ENCODE measurements around the gene COPS2. TPM values are rescaled to one million over a fixed set of nuclear protein-coding genes. Genes with fewer than 3 reads are reported as not detected.
"Not testable (repeated sequence)": the region's sequence is repeated elsewhere in the genome, so short reads cannot be mapped to it uniquely, and the experiment has no call there.

COPS2 gene
- total RNA-seq, 1 experiment from 2014 or later = 80.9 TPM

DNA sequence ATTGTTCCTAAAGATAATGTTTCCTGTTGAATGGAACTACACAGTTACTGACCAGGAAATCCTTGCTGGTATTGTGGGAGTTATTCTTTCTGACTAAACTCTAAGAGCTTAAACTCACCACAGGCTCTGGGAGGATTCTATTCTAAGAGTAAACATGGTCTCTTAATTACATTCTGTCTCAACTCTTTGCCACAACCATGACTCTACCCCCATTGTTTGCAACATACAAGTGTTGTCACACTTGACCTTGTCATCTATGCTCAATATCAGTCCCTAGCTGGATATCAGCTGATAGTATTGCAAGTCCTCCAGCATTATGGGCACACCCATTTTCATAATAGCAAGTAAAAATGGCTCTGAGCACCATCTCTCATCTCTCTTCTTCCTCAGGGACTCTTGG, 79.5 kb downstream of the COPS2 start:
- no peak overlapping the region for H3K27ac Mint-ChIP-seq (ENCODE audit: unreplicated experiment)
- intact Hi-C loops (cut with micrococcal nuclease; ENCODE audit: unreplicated experiment) = no loop called here
- no peak overlapping the region for H3K4me3 Mint-ChIP-seq (ENCODE audit: low read depth, unreplicated experiment)
- no TSS peak for BruUV-seq (replicated peaks)
- CTCF ChIA-PET = no interaction called here
- no peak for TF ChIP-seq CTCF (IDR thresholded peaks at IDR 0.05; ENCODE audit: unreplicated experiment)
- peaks cover 16% of the 10 kb centered on the region for H3K27me3 Mint-ChIP-seq (ENCODE audit: unreplicated experiment)
- H3K36me3 Mint-ChIP-seq (ENCODE audit: insufficient read depth, unreplicated experiment) = no peaks in the 10 kb centered on the region
- no peak for DNase-seq
- no peaks in the 10 kb centered on the region for H3K4me1 Mint-ChIP-seq (ENCODE audit: low read depth, unreplicated experiment)
- H3K9me3 Mint-ChIP-seq (ENCODE audit: low read depth, unreplicated experiment) = no peaks in the 10 kb centered on the region

- intact Hi-C loops (cut with micrococcal nuclease; ENCODE audit: unreplicated experiment); CTCF ChIA-PET; H3K36me3 Mint-ChIP-seq (ENCODE audit: insufficient read depth, unreplicated experiment); H3K4me3 Mint-ChIP-seq (ENCODE audit: low read depth, unreplicated experiment); H3K4me1 Mint-ChIP-seq (ENCODE audit: low read depth, unreplicated experiment); BruUV-seq (replicated peaks); H3K9me3 Mint-ChIP-seq (ENCODE audit: low read depth, unreplicated experiment); DNase-seq; H3K27ac Mint-ChIP-seq (ENCODE audit: unreplicated experiment): not testable (repeated sequence)
- peaks cover 27% of the 10 kb centered on the region for H3K27me3 Mint-ChIP-seq (ENCODE audit: unreplicated experiment)
These were observed 80.7 kb downstream of the COPS2 start for GRCh38 chr15:49074589-49075287.

Small RNAs within 50 kb of the gene (microRNA-seq; reads per million reads assigned to microRNA genes)
- gene MIR4716 = not detected

Other genes with a start within 250 kb of the COPS2 start
- gene SHC4, start 191.7 kb downstream of the COPS2 start, total RNA-seq (2022) = 1.2 and 1.9 TPM in 2 replicates
- 32.6 and 37.0 TPM in 2 replicates for gene SECISBP2L, start 109.2 kb downstream of the COPS2 start, total RNA-seq (2022)
- 44.2 and 48.3 TPM in 2 replicates for gene GALK2, start 14.6 kb upstream of the COPS2 start, total RNA-seq (2022)

All from Calu3 (cell line).